HL-60 (cell line): ENCODE measurements around the gene SLC22A4.

Experiments
- DNase-seq, 2 experiments: peaks; one replicate each; pipeline ENCODE4 v3.0.0-alpha.2; 2010 to 2020; ENCODE audit warnings: low read depth in 1 of 2, low spot score in 1 of 2
- H3K27ac ChIP-seq: fragments of 250-450 bp; sonication (Bioruptor Pico); replicated peaks from 2 replicates; pipeline ENCODE4 v1.5.1; 2020; ENCODE audit warnings: mild to moderate bottlenecking, moderate library complexity
- H3K27me3 ChIP-seq: fragments of 250-450 bp; sonication (Bioruptor Pico); 2 replicates; pipeline ENCODE4 v1.5.1; 2021; ENCODE audit warnings: mild to moderate bottlenecking, moderate library complexity; ENCODE audit not compliant: insufficient read depth, poor library complexity, severe bottlenecking
- H3K4me3 ChIP-seq: replicated peaks from 2 replicates; pipeline ENCODE4 v1.5.1; 2011; ENCODE audit warnings: mild to moderate bottlenecking, control low read depth, low read length; ENCODE audit not compliant: insufficient read depth
- CTCF ChIP-seq: IDR thresholded peaks from one replicate; pipeline ENCODE4 v1.5.1; 2011; ENCODE audit warnings: low read length, control low read depth, inconsistent platforms; ENCODE audit not compliant: insufficient read depth
- GABPA ChIP-seq: IDR thresholded peaks from 2 replicates; pipeline ENCODE4 v1.6.1; 2012; ENCODE audit warnings: low read depth
- POLR2AphosphoS5 ChIP-seq: IDR thresholded peaks from 2 replicates; pipeline ENCODE4 v1.6.1; 2012; ENCODE audit warnings: low read depth
- REST ChIP-seq: IDR thresholded peaks from 2 replicates; pipeline ENCODE4 v1.6.1; 2012; ENCODE audit warnings: low read depth; ENCODE audit not compliant: insufficient replicate concordance
- SPI1 ChIP-seq: IDR thresholded peaks from 2 replicates; pipeline ENCODE4 v1.6.1; 2012; ENCODE audit warnings: low read depth, mild to moderate bottlenecking, borderline replicate concordance

SLC22A4 gene

GRCh38 chr5:132380047-132380446 lies 85.9 kb downstream of the SLC22A4 start:
- no peak overlapping the region for H3K27ac ChIP-seq
- H3K27me3 ChIP-seq: no peaks in the 10 kb centered on the region
- DNase-seq: no peak
- no peak overlapping the region for H3K4me3 ChIP-seq
- TF ChIP-seq SPI1 (no peak), POLR2AphosphoS5 (no peak), GABPA (no peak), CTCF (no peak), REST (no peak)

GRCh38 chr5:132380741-132381140 lies 86.5 kb downstream of the SLC22A4 start:
- H3K4me3 ChIP-seq: no peak overlapping the region
- no peaks in the 10 kb centered on the region for H3K27me3 ChIP-seq
- H3K27ac ChIP-seq: no peak overlapping the region

GRCh38 chr5:132381614-132382013 lies 87.4 kb downstream of the SLC22A4 start:
- Histone ChIP-seq H3K27me3 (no peaks in the 10 kb centered on the region), H3K27ac (no peak overlapping the region), H3K4me3 (no peak overlapping the region)
- no peak for DNase-seq
- TF ChIP-seq GABPA (no peak), POLR2AphosphoS5 (no peak), REST (no peak), CTCF (no peak), SPI1 (no peak)

More at GRCh38 chr5:132380741-132381140, 86.5 kb downstream of the SLC22A4 start:
- DNase-seq: no peak
- no peak for TF ChIP-seq GABPA
- TF ChIP-seq REST: no peak
- no peak for TF ChIP-seq SPI1
- no peak for TF ChIP-seq CTCF
- no peak for TF ChIP-seq POLR2AphosphoS5
